SK-N-SH (cell line): ENCODE results near the gene FAM76A. TPM values are rescaled to one million over a fixed set of nuclear protein-coding genes. Genes with fewer than 3 reads are reported as not detected.

Experiments used
- CTCF ChIA-PET: fragments of 300-600, 350-600 bp; formaldehyde crosslinking; extraction: SDS; loops from one replicate; lab custom pipeline; 2021; lab: Yijun Ruan, JAX
- POLR2A ChIA-PET: fragments of 350-600 bp; sonication (Branson Sonifier 250); formaldehyde crosslinking; extraction: SDS; loops from one replicate; lab custom pipeline; 2020; ENCODE audit warnings: antibody characterized with exemption, inconsistent platforms; lab: Yijun Ruan, JAX
- DNase-seq: peaks from one replicate; pipeline ENCODE4 v3.0.0; 2012
- H2AFZ ChIP-seq: fragments of 200-600 bp; sonication (generic); 2 replicates; pipeline ENCODE4 v1.8.1; 2016; ENCODE audit warnings: antibody characterized with exemption, mild to moderate bottlenecking, low read depth
- H3F3A ChIP-seq: fragments of 200-600 bp; sonication (generic); replicated peaks from 2 replicates; pipeline ENCODE3; 2016; ENCODE audit warnings: antibody characterized with exemption, mild to moderate bottlenecking; ENCODE audit not compliant: insufficient read depth
- H3K27ac ChIP-seq, 2 experiments: fragments of 200-500 bp in 1 of 2; fragments of 200-600 bp in 1 of 2; sonication (Bioruptor generic) in 1 of 2; sonication (generic), shearing (Covaris generic) in 1 of 2; 2 replicates each; pipeline versions ENCODE4 v1.5.1 to v1.6.1; 2014 to 2016; ENCODE audit warnings: low read depth in 2 of 2, inconsistent platforms in 1 of 2, low read length in 1 of 2, mild to moderate bottlenecking in 1 of 2, mixed read lengths in 1 of 2
- H3K27me3 ChIP-seq: fragments of 200-600 bp; sonication (generic), shearing (Covaris generic); 2 replicates; pipeline ENCODE4 v1.6.1; 2016; ENCODE audit warnings: mixed run types; ENCODE audit not compliant: insufficient read depth
- H3K36me3 ChIP-seq, 2 experiments: fragments of 200-500 bp in 1 of 2; fragments of 200-600 bp in 1 of 2; sonication (Bioruptor generic) in 1 of 2; sonication (generic) in 1 of 2; replicated peaks in 1 of 2; 2 replicates each; pipeline versions ENCODE3 to v1.5.1; 2014 to 2016; ENCODE audit warnings: low read length in 1 of 2, mild to moderate bottlenecking in 1 of 2; ENCODE audit not compliant: insufficient read depth in 2 of 2, control insufficient read depth in 1 of 2
- H3K4me1 ChIP-seq, 2 experiments: fragments of 200-500 bp in 1 of 2; fragments of 200-600 bp in 1 of 2; sonication (Bioruptor generic) in 1 of 2; sonication (generic), shearing (Covaris generic) in 1 of 2; 2 replicates each; pipeline versions ENCODE4 v1.5.1 to v1.6.1; 2014 to 2016; ENCODE audit warnings: low read depth in 1 of 2, low read length in 1 of 2, mixed run types in 1 of 2; ENCODE audit not compliant: insufficient read depth in 2 of 2, control insufficient read depth in 1 of 2
- H3K4me2 ChIP-seq: fragments of 200-600 bp; sonication (generic), shearing (Covaris generic); 2 replicates; pipeline ENCODE4 v1.6.1; 2017; ENCODE audit warnings: mixed run types
- H3K4me3 ChIP-seq, 2 experiments: fragments of 200-500 bp in 1 of 2; fragments of 200-600 bp in 1 of 2; sonication (Bioruptor generic) in 1 of 2; sonication (generic), shearing (Covaris generic) in 1 of 2; 2 replicates each; pipeline versions ENCODE4 v1.5.1 to v1.8.1; 2014 to 2016; ENCODE audit warnings: low read depth in 2 of 2, inconsistent platforms in 1 of 2, low read length in 1 of 2, mild to moderate bottlenecking in 1 of 2, mixed read lengths in 1 of 2, moderate library complexity in 1 of 2
- H3K79me2 ChIP-seq: fragments of 200-600 bp; sonication (generic); 2 replicates; pipeline ENCODE4 v1.8.1; 2017; ENCODE audit warnings: mild to moderate bottlenecking; ENCODE audit not compliant: insufficient read depth
- H3K9ac ChIP-seq: fragments of 200-600 bp; sonication (generic); 2 replicates; pipeline ENCODE4 v1.6.1; 2017; ENCODE audit warnings: mixed run types
- H3K9me2 ChIP-seq: fragments of 200-600 bp; sonication (generic); 2 replicates; pipeline ENCODE4 v1.6.1; 2017; ENCODE audit warnings: mixed run types
- H3K9me3 ChIP-seq: fragments of 200-600 bp; sonication (generic); 2 replicates; pipeline ENCODE4 v1.6.1; 2017; ENCODE audit warnings: mixed run types, mild to moderate bottlenecking, moderate library complexity
- H4K20me1 ChIP-seq: fragments of 200-600 bp; sonication (generic); 2 replicates; pipeline ENCODE4 v1.6.1; 2017; ENCODE audit warnings: mild to moderate bottlenecking, mixed run types; ENCODE audit not compliant: insufficient read depth
- EZH2phosphoT487 ChIP-seq: fragments of 200-600 bp; sonication (generic); IDR thresholded peaks from 2 replicates; pipeline ENCODE4 v1.6.1; 2017; ENCODE audit warnings: low read depth, mixed run types, mild to moderate bottlenecking, antibody characterized with exemption, moderate library complexity, borderline replicate concordance
- JUND ChIP-seq: IDR thresholded peaks from 2 replicates; pipeline ENCODE4 v1.4.0; 2012
- MEF2A ChIP-seq: IDR thresholded peaks from 2 replicates; pipeline ENCODE4 v1.4.0; 2012; ENCODE audit warnings: low read depth, borderline replicate concordance
- MXI1 ChIP-seq: IDR thresholded peaks from 2 replicates; pipeline ENCODE4 v1.6.1; 2012; ENCODE audit warnings: mild to moderate bottlenecking, low read depth, low read length, improper control_type of control experiment
- NFIC ChIP-seq: IDR thresholded peaks from 2 replicates; pipeline ENCODE4 v1.4.0; 2012; ENCODE audit warnings: borderline replicate concordance
- NRF1 ChIP-seq: IDR thresholded peaks from 2 replicates; pipeline ENCODE4 v1.6.1; 2012; ENCODE audit warnings: low read depth, mild to moderate bottlenecking, low read length
- RCOR1 ChIP-seq: fragments of 150-350 bp; IDR thresholded peaks from 2 replicates; pipeline ENCODE4 v1.6.1; 2017; ENCODE audit warnings: antibody characterized with exemption, low read length
- SMC3 ChIP-seq: IDR thresholded peaks from 2 replicates; pipeline ENCODE4 v1.6.1; 2012; ENCODE audit warnings: low read depth, low read length, improper control_type of control experiment
- TCF12 ChIP-seq: IDR thresholded peaks from 2 replicates; pipeline ENCODE4 v1.4.0; 2012
- USF1 ChIP-seq: IDR thresholded peaks from 2 replicates; pipeline ENCODE4 v1.4.0; 2012; ENCODE audit warnings: low read depth, borderline replicate concordance
- USF2 ChIP-seq: fragments of 150-350 bp; IDR thresholded peaks from 2 replicates; pipeline ENCODE4 v1.6.1; 2017; ENCODE audit warnings: antibody characterized with exemption, low read length, low read depth, borderline replicate concordance
- WGBS: methylation state at CpG from one replicate; pipeline ENCODE4 v1.1.6; 2017; ENCODE audit warnings: low lambda C conversion rate; 5-methylcytosine and 5-hydroxymethylcytosine counted together
- polyA plus RNA-seq, 3 experiments: library from polyadenylated mRNA; depleted of rRNA; stranded (reverse); fragments of >200 nt; gene quantifications; 2 replicates each; pipeline ENCODE4 v1.2.3, GENCODE V29; 2012

Gene FAM76A
- polyA plus RNA-seq, 1 of the 3 experiments (the other 2 are of a cell fraction), result 2.9 TPM

GRCh38 chr1:27713869-27714513, 11.8 kb upstream of the FAM76A start (continued):
- no peak for TF ChIP-seq USF2
- TF ChIP-seq SMC3, result no peak
- no peak for TF ChIP-seq TCF12
- TF ChIP-seq USF1, result no peak
- TF ChIP-seq, all 33 proteins: peak for 0

GRCh38 chr1:27716262-27716895, 9.4 kb upstream of the FAM76A start:
- Histone ChIP-seq H4K20me1 (no peaks in the 10 kb centered on the region), H3K9me2 (no peaks in the 10 kb centered on the region), H2AFZ (no peak overlapping the region), H3K4me3 (no peak overlapping the region), H3K9me3 (no peaks in the 10 kb centered on the region), H3K27me3 (peaks cover 8% of the 10 kb centered on the region; the same call in 1 of the 2 replicates), H3K4me1 (no peaks in the 10 kb centered on the region), H3K79me2 (no peaks in the 10 kb centered on the region), H3K4me2 (no peak overlapping the region), H3F3A (no peaks in the 10 kb centered on the region), H3K36me3 (no peaks in the 10 kb centered on the region), H3K27ac (no peak overlapping the region), H3K9ac (no peak overlapping the region)
- ChIA-PET POLR2A (no interaction called here), CTCF (interaction anchor here (1.8 kb wide), 1 partner anchor 9 kb away, joined by 6 read pairs; the partner anchor contains the start of gene FAM76A)
- WGBS, result 5% methylated on average over 2 of the region's 2 CpGs
- DNase-seq, result no peak
- TF ChIP-seq NRF1 (no peak), RCOR1 (no peak), MXI1 (no peak), EZH2phosphoT487 (no peak), JUND (no peak), NFIC (no peak), MEF2A (no peak)
